Liver (tissue), 3 donors: ENCODE data around the gene CES1.
"Not testable (repeated sequence)": the region's sequence is repeated elsewhere in the genome, so short reads cannot be mapped to it uniquely, and the experiment has no call there.

Experiments
- EGR1 ChIP-seq, 2 donors: IDR thresholded peaks; 2 replicates each; pipeline ENCODE4 v1.6.1; 2016 to 2018; ENCODE audit warnings: antibody characterized with exemption in 2 of 2, low read depth in 2 of 2
- HNF4A ChIP-seq, 2 donors: conservative IDR thresholded peaks; 2 replicates each; pipeline ENCODE4 v1.6.1; 2016; ENCODE audit warnings: antibody characterized with exemption in 2 of 2, mild to moderate bottlenecking in 2 of 2
- JUND ChIP-seq, 2 donors: IDR thresholded peaks; 2 replicates each; pipeline ENCODE4 v1.6.1; 2016; ENCODE audit warnings: antibody characterized with exemption in 2 of 2
- RAD21 ChIP-seq, 2 donors: IDR thresholded peaks; 2 replicates each; pipeline ENCODE4 v1.6.1; 2016; ENCODE audit warnings: antibody characterized with exemption in 2 of 2, mild to moderate bottlenecking in 2 of 2
- SP1 ChIP-seq: IDR thresholded peaks from 2 replicates; pipeline ENCODE4 v1.6.1; 2018; ENCODE audit warnings: antibody characterized with exemption, mild to moderate bottlenecking
- TAF1 ChIP-seq: conservative IDR thresholded peaks from 2 replicates; pipeline ENCODE4 v1.6.1; 2016; ENCODE audit warnings: antibody characterized with exemption, mild to moderate bottlenecking
- TF ChIP-seq, protein P1 (sequence below): fragments of 150-350 bp; IDR thresholded peaks from 2 replicates; pipeline ENCODE4 v1.5.1; 2017; ENCODE audit warnings: improper control_type of control experiment, low read depth, low read length; ENCODE audit not compliant: missing input control
- TF ChIP-seq, protein P2 (sequence below): IDR thresholded peaks from 2 replicates; pipeline ENCODE4 v1.6.1; 2016; ENCODE audit warnings: antibody characterized with exemption
- TF ChIP-seq, protein P3 (sequence below): IDR thresholded peaks from 2 replicates; pipeline ENCODE4 v1.6.1; 2016; ENCODE audit warnings: antibody characterized with exemption, mild to moderate bottlenecking
- TF ChIP-seq, protein P4 (sequence below): IDR thresholded peaks from 2 replicates; pipeline ENCODE4 v1.6.1; 2016; ENCODE audit warnings: antibody characterized with exemption
- TF ChIP-seq, protein P5 (sequence below): IDR thresholded peaks from 2 replicates; pipeline ENCODE4 v1.6.1; 2016; ENCODE audit warnings: antibody characterized with exemption
- donor health status: healthy.
- donor health status: healthy.

DNA sequence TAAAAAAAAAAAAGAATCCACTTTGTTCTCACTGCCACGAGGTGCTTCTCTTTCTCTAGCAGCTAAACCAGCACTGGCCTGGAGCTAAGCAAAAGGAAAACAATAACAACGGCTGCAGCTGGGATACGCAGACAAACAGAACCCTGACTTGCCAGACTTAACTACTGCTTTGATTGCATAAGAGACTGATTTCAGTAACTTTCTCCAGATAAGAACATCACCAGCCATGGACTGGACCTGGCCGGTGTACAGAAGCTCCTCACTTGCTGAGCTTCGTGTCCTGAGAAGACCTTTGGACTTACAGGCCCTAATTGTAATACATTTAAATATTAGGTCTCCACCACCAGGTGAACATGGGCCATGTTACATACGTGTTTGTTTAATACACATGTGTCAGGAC, 27.8 kb downstream of the CES1 start:
- TF ChIP-seq, protein P1, sequence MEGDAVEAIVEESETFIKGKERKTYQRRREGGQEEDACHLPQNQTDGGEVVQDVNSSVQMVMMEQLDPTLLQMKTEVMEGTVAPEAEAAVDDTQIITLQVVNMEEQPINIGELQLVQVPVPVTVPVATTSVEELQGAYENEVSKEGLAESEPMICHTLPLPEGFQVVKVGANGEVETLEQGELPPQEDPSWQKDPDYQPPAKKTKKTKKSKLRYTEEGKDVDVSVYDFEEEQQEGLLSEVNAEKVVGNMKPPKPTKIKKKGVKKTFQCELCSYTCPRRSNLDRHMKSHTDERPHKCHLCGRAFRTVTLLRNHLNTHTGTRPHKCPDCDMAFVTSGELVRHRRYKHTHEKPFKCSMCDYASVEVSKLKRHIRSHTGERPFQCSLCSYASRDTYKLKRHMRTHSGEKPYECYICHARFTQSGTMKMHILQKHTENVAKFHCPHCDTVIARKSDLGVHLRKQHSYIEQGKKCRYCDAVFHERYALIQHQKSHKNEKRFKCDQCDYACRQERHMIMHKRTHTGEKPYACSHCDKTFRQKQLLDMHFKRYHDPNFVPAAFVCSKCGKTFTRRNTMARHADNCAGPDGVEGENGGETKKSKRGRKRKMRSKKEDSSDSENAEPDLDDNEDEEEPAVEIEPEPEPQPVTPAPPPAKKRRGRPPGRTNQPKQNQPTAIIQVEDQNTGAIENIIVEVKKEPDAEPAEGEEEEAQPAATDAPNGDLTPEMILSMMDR = not testable (repeated sequence)
- TF ChIP-seq RAD21 (IDR thresholded peaks at IDR 0.05); JUND (IDR thresholded peaks at IDR 0.05); SP1; HNF4A (conservative IDR thresholded peaks at IDR 0.05); EGR1 (IDR thresholded peaks at IDR 0.05; ENCODE audit: low read depth in 2 of 2); TAF1: not testable (repeated sequence)
- TF ChIP-seq, protein P2, sequence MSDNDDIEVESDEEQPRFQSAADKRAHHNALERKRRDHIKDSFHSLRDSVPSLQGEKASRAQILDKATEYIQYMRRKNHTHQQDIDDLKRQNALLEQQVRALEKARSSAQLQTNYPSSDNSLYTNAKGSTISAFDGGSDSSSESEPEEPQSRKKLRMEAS = not testable (repeated sequence)
- TF ChIP-seq, protein P3, sequence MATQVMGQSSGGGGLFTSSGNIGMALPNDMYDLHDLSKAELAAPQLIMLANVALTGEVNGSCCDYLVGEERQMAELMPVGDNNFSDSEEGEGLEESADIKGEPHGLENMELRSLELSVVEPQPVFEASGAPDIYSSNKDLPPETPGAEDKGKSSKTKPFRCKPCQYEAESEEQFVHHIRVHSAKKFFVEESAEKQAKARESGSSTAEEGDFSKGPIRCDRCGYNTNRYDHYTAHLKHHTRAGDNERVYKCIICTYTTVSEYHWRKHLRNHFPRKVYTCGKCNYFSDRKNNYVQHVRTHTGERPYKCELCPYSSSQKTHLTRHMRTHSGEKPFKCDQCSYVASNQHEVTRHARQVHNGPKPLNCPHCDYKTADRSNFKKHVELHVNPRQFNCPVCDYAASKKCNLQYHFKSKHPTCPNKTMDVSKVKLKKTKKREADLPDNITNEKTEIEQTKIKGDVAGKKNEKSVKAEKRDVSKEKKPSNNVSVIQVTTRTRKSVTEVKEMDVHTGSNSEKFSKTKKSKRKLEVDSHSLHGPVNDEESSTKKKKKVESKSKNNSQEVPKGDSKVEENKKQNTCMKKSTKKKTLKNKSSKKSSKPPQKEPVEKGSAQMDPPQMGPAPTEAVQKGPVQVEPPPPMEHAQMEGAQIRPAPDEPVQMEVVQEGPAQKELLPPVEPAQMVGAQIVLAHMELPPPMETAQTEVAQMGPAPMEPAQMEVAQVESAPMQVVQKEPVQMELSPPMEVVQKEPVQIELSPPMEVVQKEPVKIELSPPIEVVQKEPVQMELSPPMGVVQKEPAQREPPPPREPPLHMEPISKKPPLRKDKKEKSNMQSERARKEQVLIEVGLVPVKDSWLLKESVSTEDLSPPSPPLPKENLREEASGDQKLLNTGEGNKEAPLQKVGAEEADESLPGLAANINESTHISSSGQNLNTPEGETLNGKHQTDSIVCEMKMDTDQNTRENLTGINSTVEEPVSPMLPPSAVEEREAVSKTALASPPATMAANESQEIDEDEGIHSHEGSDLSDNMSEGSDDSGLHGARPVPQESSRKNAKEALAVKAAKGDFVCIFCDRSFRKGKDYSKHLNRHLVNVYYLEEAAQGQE = not testable (repeated sequence)
- TF ChIP-seq, protein P4, sequence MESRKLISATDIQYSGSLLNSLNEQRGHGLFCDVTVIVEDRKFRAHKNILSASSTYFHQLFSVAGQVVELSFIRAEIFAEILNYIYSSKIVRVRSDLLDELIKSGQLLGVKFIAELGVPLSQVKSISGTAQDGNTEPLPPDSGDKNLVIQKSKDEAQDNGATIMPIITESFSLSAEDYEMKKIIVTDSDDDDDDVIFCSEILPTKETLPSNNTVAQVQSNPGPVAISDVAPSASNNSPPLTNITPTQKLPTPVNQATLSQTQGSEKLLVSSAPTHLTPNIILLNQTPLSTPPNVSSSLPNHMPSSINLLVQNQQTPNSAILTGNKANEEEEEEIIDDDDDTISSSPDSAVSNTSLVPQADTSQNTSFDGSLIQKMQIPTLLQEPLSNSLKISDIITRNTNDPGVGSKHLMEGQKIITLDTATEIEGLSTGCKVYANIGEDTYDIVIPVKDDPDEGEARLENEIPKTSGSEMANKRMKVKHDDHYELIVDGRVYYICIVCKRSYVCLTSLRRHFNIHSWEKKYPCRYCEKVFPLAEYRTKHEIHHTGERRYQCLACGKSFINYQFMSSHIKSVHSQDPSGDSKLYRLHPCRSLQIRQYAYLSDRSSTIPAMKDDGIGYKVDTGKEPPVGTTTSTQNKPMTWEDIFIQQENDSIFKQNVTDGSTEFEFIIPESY = not testable (repeated sequence)
- TF ChIP-seq, protein P5, sequence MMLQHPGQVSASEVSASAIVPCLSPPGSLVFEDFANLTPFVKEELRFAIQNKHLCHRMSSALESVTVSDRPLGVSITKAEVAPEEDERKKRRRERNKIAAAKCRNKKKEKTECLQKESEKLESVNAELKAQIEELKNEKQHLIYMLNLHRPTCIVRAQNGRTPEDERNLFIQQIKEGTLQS = not testable (repeated sequence)
